ENCODE results near the gene GTF2H1.

DNA sequence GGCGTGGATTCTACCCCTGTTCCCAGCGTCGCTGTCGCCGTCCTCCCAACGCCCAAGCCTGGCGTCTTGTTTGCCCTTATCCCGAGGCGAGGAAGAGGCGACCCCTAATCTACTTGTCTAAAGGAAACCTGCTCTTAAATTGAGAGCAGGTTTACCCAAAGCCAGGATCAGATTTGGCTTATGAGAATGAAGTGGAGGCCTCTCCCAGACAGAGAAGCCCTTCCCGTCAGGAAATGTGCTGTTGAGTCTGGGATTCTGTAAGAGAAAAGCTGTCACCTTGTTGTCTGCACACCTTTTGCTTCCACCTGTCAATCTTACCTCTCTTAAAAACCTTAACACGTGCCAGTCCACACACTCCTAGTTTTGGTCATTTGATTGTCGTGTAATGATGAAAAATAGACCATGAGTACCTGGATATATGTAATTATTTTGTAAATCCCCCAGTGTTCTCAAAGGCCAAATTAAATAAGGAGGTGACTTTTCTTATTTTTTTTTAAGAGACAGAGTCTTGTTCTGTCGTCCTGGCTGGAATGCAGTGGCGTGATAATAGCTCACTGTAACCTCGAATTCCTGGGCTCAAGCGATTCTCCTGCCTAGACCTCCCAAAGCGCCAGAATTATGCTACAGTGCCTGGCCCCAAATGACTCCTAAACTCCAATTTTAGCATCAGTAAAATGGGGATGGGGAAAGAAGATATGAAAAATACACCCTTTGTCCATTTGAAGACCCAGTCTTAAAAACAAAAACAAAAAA is 627 bp downstream of the GTF2H1 start:
- TF ChIP-seq, protein P1, sequence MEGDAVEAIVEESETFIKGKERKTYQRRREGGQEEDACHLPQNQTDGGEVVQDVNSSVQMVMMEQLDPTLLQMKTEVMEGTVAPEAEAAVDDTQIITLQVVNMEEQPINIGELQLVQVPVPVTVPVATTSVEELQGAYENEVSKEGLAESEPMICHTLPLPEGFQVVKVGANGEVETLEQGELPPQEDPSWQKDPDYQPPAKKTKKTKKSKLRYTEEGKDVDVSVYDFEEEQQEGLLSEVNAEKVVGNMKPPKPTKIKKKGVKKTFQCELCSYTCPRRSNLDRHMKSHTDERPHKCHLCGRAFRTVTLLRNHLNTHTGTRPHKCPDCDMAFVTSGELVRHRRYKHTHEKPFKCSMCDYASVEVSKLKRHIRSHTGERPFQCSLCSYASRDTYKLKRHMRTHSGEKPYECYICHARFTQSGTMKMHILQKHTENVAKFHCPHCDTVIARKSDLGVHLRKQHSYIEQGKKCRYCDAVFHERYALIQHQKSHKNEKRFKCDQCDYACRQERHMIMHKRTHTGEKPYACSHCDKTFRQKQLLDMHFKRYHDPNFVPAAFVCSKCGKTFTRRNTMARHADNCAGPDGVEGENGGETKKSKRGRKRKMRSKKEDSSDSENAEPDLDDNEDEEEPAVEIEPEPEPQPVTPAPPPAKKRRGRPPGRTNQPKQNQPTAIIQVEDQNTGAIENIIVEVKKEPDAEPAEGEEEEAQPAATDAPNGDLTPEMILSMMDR (conservative IDR thresholded peaks at IDR 0.05; ENCODE audit: low read length), result no peak
- no peak for TF ChIP-seq EZH2phosphoT487 (IDR thresholded peaks at IDR 0.05; ENCODE audit: borderline replicate concordance)
